Hypothalamus (tissue), 51 donors: ENCODE measurements around the gene PPP1R9A.
"Not testable (repeated sequence)": the region's sequence is repeated elsewhere in the genome, so short reads cannot be mapped to it uniquely, and the experiment has no call there.

Source experiments
- DNase-seq, 51 donors: peaks; one replicate each; lab custom pipeline; 2025; lab: John Stamatoyannopoulos, UW

PPP1R9A gene

GRCh38 chr7:94972296-94972695, 64.9 kb downstream of the PPP1R9A start:
- no peak for DNase-seq

- DNase-seq = no peak
Measured at GRCh38 chr7:94973844-94974243, 66.5 kb downstream of the PPP1R9A start.

GRCh38 chr7:94974423-94974822, 67.0 kb downstream of the PPP1R9A start:
- no peak for DNase-seq

GRCh38 chr7:94975336-94975735, 67.9 kb downstream of the PPP1R9A start:
- no peak for DNase-seq

GRCh38 chr7:94980418-94981142, 73.2 kb downstream of the PPP1R9A start:
- DNase-seq = no peak

- no peak for DNase-seq
Measured at GRCh38 chr7:94995921-94996320, 88.5 kb downstream of the PPP1R9A start.

GRCh38 chr7:94996369-94996768, 89.0 kb downstream of the PPP1R9A start:
- no peak for DNase-seq

GRCh38 chr7:94997547-94997946, 90.2 kb downstream of the PPP1R9A start:
- no peak for DNase-seq

GRCh38 chr7:94998266-94999068, 91.1 kb downstream of the PPP1R9A start:
- no peak for DNase-seq

GRCh38 chr7:94999069-94999351, 91.6 kb downstream of the PPP1R9A start:
- no peak for DNase-seq

GRCh38 chr7:94999601-95000000, 92.2 kb downstream of the PPP1R9A start:
- DNase-seq = not testable (repeated sequence)

- no peak for DNase-seq
Measured at GRCh38 chr7:95001258-95001657, 93.9 kb downstream of the PPP1R9A start.

- no peak for DNase-seq
Measured at GRCh38 chr7:95001815-95002561, 94.6 kb downstream of the PPP1R9A start.

- no peak for DNase-seq
Measured at GRCh38 chr7:95002775-95003174, 95.4 kb downstream of the PPP1R9A start.

- no peak for DNase-seq
Measured at GRCh38 chr7:95004618-95005247, 97.3 kb downstream of the PPP1R9A start.

- no peak for DNase-seq
Measured at GRCh38 chr7:95006010-95006409, 98.6 kb downstream of the PPP1R9A start.

- DNase-seq = not testable (repeated sequence)
Measured at GRCh38 chr7:95008773-95009172, 101.4 kb downstream of the PPP1R9A start.

GRCh38 chr7:95011146-95011928, 103.9 kb downstream of the PPP1R9A start:
- no peak for DNase-seq

GRCh38 chr7:95011995-95012394, 104.6 kb downstream of the PPP1R9A start:
- DNase-seq = no peak

- no peak for DNase-seq
Measured at GRCh38 chr7:95018021-95018420, 110.6 kb downstream of the PPP1R9A start.
